ELF-1 (cell line): Measurements from ENCODE around the gene KRTAP16-1.

Source experiments
- DNase-seq: peaks from one replicate; pipeline ENCODE4 v3.0.0-alpha.2; 2016; ENCODE audit warnings: low read depth, low spot score

Gene KRTAP16-1

GRCh38 chr17:41331606-41332005, 22.5 kb upstream of the KRTAP16-1 start:
- no peak for DNase-seq

GRCh38 chr17:41329279-41329948, 20.3 kb upstream of the KRTAP16-1 start:
- DNase-seq: peak; percentile 62

GRCh38 chr17:41328207-41328606, 19.1 kb upstream of the KRTAP16-1 start:
- no peak for DNase-seq

GRCh38 chr17:41327411-41328120, 18.5 kb upstream of the KRTAP16-1 start:
- DNase-seq: no peak

DNA sequence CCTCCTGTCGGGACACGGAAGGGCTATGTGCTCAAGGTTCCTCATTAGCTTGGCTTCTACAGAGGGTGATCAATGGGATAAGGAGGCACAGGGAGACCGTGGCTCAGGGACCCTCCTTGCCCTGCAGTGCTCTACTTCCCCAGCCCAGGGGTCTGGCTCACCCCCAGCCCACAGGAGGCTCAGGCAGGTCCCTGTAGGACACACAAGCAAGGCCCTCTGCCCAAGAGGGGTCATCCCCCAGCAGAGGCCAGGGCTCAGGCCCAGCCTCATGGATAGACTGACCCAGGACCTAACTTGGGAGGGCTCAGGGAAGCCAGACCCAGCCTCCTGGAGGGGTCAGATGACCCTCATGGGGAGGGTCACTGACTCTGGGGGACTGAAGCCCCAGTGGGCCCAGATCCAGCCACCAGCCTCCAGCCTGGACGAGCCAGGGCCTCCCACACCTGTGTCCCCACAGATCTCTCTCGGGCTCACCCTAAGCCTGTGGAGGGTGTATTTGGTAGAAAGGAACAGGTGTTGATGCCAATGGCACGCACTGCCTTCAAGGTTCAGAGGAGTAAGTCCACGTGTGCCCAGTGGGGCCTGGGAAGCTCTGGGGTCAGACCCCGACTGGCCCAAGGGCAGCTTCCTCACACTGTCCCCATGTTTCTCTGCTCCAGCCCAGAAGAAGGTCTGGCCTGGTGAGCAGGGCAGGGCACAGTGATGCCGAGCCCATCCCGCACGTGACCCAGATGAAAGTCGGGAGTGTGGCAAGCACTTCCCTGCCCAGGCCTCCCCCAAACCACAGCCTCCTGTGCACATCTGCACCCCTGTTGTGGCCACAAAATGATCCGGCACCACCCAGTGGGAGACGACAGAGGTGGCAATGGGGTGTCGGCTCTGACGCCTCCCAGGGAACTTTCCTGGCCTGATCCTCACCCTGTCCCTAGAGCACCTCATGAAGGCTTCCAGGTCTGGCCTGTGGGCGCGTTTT, 17.4 kb upstream of the KRTAP16-1 start:
- no peak for DNase-seq

GRCh38 chr17:41325611-41326010, 16.5 kb upstream of the KRTAP16-1 start:
- DNase-seq: no peak

DNA sequence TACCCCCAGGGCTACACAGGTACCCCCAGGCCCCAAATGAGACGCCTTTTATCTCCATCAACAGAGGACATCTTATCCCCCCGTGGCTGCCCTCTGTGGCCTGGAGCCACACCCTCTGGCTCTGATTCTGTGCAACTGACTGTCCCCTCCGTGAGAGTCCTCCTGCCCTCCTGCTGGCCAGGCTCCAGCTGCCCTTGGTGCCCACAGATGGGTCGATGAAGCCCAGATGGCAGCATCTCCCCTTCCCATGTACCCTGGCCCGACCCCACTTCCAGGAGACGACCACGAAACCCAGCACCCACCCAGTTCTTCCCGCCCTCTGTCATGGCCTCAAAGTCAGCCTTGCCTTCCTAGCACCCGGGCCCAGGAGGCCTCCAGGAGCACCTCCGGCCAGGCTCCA, 16.0 kb upstream of the KRTAP16-1 start:
- DNase-seq: no peak

- DNase-seq: peak; percentile 46
Observed at GRCh38 chr17:41324180-41325075, 15.3 kb upstream of the KRTAP16-1 start.

GRCh38 chr17:41322903-41323895, 14.1 kb upstream of the KRTAP16-1 start:
- DNase-seq: peak; percentile 79

DNA sequence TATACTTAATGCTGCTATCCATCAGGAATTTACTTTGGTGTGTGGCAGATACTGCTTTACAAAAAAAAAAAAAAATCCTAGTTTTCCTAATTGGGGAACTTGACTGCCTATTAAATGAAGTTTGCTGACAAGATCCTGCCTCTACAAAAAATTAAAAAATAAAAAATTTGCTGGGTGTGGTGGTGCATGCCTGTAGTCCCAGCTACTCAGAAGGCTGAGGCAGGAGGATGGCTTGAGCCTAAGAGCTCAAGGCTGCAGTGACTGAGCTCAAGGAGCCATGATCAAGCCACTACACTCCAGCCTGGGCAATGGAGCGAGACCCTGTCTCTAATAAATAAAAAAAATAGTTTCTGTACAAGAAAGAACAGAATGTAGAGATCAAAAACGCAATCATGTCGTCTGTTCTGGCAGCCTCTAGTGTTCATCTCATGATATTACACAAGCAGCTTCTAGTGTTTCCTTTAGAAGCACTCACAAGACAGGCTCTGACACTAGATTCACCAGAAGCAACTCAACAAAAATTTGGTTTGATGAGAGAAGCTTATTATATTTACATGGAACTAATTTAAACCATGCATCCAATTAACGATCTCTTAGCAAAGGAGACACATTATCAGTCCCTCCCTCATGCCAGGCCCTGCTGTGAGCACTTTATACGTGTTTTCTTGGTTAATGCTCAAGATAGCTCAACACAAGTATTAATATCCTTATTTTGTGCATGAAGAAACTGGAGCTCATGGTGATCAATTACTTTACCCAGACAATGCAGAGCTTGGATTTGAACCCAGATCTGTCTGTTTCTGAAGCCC, 13.2 kb upstream of the KRTAP16-1 start:
- DNase-seq: no peak

DNA sequence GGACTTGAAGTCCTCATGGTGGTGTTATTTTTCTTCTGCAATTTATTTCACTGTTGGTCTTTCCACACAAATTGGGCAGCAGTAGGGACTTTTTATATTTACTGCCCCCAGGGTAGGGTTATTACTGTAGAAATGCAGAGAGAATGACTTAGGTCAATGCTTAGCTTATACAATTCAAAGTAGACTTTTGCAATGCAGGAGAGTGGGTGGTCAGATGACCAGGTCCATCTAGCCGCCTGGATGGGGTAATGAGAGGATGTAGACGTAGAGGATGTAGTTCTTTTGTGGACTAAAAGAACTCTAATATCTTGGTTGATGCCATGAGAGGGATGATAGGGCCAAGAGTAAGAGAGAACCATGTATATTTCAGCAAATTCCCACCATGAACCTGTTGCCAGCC, 9.1 kb upstream of the KRTAP16-1 start:
- no peak for DNase-seq

DNA sequence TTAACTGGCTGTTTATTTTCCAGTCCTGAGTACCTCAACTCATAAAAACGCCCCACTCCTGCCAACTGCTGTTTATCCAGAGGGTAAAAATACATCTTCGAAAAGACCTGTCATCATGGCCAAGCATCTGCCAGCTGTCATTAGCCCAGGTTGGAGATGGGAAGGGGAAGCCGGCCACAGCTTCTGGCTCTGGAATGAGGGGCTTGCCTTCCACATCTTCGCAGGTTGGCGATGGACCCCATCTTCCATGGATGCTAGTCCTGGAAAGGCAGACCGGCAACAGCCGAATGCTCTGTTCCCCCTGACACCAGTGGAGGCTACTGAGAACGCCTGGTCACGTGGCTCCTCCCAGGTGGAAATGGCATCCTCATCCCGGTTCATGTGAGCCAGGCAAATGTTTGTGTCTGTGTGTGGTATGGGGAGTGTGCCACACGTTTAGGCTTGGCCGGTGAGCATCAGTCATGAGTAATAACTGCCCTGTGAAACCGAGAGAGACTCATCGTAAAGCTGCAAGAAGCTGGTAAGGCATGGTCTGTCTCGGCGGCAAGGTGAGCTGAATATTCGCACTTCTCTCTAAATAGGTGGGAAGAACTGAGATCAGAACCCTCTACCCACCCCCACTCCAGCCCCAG, 6.8 kb upstream of the KRTAP16-1 start:
- no peak for DNase-seq

DNA sequence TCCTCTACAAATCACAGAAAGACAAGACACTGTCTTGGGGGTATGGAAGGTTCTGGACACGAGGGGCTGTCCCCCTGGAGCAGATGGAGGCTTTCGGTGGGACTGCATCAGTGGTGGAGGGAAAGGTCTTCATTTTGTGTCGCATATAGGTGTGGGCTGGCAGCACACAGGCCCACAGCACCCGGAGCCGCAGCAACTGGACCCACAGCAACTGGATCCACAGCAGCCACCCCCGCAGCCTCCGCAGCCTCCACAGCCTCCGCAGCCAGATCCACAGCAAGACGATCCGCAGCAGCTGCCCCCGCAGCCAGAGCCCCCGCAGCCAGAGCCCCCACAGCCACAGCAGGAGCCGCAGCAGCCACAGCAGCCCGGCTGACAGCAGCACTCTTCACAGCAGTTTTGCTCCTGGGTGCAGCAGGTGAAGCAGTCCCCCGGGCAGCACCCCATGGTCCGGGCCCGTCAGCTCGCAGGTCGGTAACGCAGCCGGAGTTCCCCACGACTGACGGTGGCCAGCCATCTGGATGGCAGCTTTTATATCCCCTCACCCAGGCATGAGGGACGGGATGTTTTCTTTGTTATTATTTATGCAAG, 6.2 kb upstream of the KRTAP16-1 start, which contains the start of gene KRTAP17-1:
Gene KRTAP17-1 (minus strand): TSS at position 507 of the 591 bp plus-strand sequence. CDS start 60 bp downstream, at position 447.
- DNase-seq: no peak

- no peak for DNase-seq
Observed at GRCh38 chr17:41311111-41311510, 2.0 kb upstream of the KRTAP16-1 start.

DNA sequence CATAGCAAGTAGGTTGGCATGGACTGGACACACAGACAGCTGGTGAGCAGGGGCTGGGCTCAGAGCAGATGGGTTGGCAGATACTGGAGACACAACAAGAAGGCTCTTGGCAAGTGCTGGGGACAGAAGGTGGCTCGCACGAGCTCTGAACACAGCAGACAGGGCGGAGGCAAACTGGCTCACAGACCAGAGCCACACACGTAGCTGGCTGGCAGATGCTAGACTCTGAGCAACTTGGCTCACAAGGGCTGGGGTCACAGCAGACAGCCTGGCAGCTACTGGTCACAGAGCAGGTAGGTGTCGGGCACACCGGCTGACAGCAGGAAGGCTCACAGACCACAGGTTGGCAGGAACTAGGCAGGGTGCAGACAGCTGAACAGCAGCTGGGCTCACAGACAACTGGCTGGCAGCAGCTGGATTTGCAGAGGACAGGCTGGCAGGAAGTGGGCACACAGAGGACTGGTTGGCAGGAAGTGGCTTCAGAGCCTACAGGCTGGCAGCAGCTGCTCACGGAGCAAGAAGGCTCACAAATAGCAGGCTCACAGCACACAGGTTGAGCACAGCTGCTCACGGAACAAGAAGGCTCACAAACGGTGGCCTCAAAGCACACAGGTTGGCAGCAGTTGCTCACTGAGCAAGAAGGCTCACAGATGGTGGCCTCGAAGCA, 725 bp downstream of the KRTAP16-1 start:
- DNase-seq: no peak

DNA sequence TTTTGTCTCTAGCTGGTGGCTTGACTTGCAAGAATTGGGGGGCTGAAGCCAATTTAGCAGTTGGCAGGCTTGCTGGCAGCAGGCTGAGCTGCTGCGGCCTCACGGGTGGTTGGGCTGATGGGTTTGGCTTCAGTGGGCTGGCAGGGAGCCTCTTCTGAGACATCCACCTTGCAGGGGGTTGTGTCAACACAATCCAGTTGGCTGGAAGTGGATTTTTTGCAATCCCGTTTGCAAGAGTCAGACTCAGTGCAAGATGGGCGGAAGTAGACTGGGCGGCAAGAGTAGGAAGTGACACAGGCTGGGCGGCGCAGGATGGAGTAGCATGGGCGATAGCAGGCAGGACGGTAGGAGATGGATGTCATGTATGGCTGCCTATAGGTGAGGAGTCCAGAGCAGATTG, 1.5 kb downstream of the KRTAP16-1 start:
- DNase-seq: no peak

GRCh38 chr17:41304091-41304490, 5.0 kb downstream of the KRTAP16-1 start:
- DNase-seq: no peak
